CD4-positive, alpha-beta T cell treated with Interleukin-2 at 100 ng/mL for 4 hours (primary cell): Measurements from ENCODE around the gene FOXL2NB.

ENCODE experiments used
- DNase-seq: peaks from one replicate; pipeline ENCODE4 v3.0.0-alpha.2; 2020; ENCODE audit warnings: low spot score

FOXL2NB gene

DNA sequence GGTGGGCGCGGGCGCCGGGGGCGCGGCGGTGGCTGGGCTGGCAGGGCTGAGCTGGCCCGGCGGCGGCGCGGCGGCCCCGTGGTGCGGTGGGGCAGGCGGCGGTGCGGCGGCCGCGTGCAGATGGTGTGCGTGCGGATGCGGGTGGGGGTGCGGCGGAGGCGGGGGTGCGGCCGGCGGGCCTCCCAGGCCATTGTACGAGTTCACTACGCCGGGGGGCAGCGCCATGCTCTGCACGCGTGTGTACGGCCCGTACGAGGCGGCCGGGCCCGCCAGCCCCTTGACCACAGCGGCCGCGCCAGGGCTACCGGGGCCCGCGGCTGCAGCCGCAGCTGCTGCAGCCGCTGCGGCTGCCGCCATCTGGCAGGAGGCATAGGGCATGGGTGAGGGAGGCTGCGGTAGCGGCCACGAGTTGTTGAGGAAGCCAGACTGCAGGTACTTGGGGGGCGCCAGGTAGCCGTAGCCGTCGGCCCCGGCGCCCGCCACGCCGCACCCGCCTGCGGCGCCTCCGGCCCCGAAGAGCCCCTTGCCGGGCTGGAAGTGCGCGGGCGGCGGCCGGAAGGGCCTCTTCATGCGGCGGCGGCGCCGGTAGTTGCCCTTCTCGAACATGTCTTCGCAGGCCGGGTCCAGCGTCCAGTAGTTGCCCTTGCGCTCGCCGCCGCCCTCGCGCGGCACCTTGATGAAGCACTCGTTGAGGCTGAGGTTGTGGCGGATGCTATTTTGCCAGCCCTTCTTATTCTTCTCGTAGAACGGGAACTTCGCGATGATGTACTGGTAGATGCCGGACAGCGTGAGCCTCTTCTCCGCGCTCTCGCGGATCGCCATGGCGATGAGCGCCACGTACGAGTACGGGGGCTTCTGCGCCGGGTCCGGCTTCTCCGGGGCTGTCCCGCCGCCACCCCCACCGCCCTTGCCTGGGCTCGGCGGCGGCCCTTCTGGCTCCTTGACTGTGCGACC is 1.0 kb upstream of the FOXL2NB start:
- DNase-seq = no peak

DNA sequence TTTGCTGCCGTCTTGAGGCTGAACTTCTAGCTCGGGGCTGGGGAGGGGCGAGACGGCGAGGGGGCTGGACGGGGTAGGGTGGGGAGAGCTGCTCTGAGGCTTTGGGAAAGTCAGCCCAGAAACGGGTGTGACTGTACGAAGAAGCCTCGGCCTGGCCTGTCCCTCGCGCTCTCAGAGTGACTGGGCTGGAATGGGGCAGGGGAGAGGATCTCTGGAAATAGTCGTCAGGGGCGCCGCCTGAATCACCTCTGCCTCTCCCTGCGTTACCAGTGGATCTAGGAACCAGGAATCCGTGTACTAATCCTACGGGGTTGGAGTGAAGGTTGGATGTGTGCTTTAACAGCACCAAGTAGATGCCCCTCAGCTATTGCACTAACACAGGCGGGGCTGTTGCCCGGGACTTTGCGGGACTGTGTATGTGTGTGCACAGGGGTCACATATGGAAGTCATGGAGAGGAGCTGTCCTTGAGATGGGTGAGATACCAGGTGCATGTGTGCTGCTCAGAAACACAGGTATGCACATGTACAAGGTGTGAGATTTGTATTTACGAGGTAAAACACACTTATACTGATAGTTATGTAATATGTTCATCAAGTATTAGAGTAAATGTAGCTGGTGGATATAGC is 591 bp downstream of the FOXL2NB start:
- no peak for DNase-seq

DNA sequence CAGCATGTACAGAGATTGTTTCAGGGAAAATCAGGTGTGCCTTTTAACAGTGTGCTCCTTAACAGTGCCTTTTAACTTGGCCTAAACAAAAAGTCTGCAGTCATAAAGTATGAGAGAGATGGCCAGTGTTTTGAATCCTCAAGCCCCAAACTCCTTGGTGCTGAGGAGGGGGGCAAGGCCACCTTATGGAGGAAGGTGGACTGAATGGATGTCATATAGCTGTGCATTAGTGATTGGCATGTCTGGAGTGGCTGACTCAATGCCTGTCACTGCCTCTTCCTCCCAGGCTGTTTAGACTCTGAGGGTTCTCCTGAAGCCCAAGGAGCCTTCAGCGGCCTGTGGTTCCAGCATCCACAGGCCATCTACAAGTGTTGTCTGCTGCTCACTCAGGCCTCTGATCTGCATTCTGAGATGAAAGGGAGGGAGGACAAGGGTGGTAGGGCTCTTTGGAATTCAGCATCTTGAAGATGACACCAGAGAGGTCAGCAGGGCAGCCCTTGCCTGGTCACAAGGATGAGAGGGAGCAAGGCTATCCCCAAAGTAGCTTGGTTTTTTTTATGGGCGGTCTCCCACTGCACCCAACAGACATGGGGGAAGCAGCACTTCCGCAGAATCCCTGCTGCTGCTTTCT is 1.5 kb downstream of the FOXL2NB start:
- DNase-seq = no peak

DNA sequence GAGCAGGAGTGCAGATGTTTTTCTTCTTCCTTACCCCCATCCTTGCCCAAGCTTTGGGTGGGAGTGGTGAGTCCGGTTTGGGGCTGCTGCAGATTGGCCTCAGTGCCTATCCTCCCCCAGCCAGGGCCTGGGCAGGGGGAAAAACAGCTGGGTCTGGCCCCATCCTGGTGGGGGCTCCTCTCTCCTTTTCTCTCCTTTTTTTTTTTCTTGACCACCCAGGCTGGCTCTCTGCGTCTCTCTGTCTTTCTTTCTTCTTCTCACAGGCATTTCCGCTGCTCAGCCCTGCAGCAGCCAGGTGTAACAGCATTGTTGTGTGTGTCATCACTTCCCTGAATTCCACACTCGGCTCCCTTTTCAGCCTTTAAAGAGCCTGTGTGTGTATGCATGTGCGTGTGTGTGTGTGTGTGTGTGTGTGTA is 2.0 kb downstream of the FOXL2NB start:
- DNase-seq = no peak

DNA sequence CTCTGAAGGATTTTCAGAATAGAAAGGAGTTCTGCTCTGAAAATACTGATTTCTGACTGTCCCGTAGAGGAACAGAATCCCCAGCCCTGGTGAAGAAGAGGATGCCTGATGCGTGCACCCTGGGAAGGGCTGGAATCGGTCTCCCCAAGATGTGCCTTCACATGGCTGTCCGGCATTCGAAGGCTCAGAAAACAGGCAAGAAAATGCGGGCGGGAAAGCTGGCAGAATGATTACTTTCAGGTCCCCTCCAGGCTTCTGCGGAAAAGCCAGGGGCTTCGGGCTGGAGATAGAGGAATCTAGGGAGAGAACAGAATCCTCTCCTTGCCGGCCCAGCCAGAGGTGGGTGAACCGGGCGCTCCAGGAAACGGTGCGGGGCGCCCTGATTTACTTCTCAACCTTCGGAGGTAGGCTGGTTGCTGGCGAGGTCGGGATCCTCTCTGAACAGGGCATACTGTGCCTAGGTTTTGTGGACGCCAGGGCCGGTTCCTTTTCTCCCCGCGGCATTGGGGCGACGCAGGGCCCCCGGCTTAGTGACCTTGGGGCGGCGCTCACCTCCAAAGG is 2.5 kb downstream of the FOXL2NB start:
- no peak for DNase-seq

DNA sequence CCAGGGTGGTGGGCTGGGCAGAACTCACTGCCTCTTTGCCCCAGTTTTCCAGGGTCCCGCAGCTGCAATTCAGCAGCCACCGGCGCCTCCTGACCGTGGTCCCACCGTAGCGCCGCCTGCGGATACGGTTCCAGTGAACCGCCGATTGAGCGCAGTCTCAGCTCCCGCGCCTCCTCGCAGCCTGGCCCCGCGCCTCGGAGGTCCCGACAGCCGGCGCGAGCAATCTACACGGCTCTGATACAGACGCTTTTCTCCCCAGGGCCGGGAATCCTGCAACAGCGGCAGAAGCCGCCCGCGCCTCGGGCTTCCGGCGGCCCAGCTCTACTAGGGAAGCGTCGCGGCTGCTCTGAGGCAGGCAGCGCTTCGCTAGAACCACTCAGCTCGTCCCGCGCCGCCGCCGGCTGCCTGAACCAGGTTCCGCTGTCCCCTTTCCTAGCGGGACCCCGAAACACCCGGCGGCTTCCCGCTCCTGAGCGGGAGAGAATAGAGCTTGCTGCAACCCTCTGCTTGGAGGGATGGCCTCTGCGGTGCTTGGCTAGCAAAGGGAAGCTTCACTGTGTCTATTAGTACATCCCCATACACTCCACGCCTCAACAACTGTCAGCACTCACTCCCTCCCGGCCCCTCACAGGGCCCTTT is 3.1 kb downstream of the FOXL2NB start:
- DNase-seq = no peak

DNA sequence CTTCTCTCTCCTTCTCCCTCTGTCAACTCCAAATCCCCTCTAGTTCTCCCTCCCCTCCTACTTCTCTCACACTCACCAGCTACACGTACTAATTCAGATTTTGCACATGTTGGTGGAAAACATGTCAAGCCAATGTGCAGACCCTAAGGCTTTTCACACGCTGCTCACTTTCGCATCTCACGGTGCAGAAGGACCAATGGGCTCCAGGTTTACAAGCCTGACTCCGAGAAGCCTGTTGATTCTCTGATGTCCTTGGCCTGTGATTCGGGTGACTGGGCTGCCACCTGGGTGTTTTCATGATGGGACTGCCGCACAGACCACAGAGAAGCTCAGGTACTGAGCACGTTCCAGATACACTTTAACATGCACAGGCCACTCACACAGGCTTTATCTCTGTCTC is 3.7 kb downstream of the FOXL2NB start:
- no peak for DNase-seq

DNA sequence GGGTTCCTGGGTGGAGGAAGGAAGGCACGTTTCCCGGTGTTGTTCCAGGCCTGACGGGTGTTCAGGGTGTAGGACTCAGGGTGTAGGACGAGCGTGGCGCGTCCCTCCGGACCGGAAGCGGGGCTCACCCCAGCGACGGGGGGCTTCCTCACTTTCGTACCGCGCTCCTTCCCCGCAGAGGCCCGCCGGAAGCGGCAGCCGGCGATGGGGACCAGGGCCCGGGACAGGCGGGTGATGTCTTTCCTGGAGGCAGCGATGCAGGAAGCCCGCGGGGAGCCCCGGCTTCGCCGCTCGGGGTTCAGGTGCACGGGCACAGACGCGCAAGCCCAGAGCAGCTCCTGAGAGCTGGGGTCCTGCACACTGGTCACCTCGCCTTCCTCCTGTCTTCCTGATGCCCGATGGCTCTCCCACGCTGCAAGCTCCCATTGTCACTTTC is 13.4 kb downstream of the FOXL2NB start:
- DNase-seq = no peak

DNA sequence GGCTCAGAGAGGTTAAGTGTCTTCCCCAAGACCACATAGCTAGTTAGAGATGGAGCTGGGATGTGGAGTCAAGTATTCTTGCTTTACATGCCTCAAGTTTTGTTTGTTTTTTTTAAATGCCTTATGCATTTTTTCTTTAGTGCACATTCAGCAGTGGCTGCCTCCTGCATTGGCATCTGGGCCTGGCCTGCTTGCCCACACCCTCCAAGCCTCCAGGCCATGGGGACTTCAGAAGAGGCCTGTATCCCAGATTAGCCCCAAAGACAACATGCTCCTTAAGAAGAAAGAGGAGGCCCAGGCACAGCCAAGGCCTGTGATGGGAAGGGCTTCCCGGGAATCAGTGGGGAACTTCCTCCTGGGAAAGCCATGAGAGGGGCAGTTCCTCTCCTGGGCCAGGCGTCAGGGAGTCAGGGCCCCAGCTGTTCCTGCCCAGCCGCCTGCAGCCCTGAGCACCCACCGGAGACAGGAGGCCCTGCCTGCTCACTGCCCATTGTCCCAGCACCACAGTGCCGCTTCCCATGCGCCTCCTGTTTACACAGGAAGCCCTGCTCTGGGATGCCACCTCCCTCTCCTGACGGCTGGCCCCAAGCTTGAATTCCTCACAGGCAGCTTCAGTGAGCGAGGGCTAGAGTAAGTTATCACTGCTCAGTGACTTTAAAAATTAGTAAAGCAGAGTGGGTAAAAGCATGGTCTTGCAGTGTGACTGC is 16.0 kb downstream of the FOXL2NB start:
- no peak for DNase-seq

DNA sequence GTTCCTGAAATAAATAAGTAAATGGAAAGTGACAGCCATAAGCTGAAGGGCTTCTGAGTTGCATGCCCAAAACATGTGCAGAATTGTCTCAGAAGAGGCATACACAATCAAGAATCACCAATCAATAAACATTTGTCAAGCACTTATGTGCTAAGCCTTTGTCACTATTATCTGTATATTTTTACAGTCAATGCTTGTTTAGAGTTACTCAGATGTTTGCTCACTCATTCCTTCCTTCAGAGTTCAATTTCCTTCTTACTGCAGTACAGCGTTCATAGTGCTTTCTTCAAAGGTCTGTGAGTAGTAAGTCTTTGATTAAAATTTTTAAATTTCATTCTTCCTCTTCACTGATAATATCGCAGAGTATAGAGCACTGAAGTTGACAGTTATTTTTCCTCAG is 17.2 kb downstream of the FOXL2NB start:
- DNase-seq = no peak

DNA sequence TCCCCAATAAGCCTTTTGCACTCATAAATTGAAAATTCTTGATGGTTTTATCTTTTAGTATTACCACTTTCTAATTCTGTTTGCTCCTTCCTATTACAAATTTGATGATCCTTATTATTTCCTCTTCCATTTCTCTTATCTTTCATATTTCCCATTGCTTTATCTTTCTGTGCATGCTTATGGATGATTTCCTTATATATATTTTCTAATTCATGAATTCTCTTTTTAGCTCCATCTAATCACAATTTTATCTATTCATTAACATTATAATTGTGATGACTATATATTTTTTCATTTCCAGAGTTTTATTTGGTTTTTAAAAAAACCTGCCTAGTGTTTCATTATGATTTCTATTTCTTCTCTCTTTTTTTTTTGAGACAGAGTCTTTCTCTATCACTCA is 17.9 kb downstream of the FOXL2NB start:
- DNase-seq = no peak

DNA sequence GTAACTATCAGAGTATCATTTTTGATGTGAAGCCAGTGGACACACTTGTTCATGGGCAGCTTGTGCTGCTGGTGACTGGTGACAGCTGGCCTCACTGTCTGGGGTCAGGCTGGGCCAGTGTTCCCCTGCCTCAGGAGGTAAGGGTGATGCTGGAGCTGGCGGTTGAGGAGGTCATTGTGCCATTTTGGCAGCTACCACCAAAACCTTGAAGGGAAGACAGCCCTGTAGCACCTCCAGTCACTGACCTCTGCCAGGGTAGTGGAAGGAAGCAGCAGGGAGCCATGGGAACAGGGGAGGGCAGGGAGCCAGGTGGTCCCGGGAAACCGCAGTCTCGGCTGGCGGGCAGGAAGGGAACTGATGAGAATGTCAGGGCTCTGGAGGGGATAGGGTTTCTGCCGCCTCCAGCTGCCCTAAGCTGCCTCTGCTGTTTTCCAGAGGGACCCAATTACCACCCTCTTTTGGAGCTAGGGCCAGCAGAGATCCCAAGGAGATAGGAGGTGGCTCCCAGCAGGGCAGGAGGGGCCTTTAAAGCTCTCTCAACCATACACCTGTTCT is 24.8 kb downstream of the FOXL2NB start:
- no peak for DNase-seq

DNA sequence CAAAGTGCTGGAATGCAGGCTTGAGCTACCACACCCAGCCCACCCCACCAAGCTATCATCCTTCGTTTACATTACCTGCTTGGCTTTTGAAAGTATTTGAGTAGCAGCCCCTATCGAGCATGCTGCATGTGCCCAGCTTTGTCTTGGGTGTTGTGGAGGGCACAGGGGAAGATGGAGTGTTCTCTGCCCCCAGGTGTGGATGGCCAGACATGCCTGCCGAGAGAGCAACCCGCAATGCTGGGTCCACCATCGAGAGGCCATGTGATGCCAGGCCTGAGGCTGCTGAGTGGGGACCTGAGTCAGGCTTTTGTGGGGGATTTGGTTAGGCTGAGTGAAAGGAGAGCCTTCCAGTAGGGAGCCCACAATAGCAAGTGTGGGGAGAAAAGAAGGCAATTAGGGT is 25.9 kb downstream of the FOXL2NB start:
- DNase-seq = no peak

DNA sequence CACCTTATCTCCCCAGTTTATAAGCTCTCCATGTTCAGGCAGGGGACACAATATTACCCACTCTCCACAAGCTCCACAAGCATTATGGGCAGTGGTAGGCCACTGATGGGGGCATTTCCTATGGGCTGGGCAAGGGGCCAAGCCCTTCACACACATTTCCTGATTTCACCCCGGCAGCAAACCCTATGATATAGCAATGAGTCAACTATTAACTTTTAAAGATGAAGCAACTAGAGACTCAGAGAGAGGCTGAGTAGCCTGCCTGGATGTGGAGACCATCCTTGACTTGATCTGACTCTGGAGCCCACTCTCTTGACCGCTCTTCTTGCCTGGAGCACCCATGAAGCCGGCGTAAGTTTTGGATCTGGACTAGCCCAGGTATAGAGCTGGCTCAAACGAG is 27.4 kb downstream of the FOXL2NB start:
- DNase-seq = no peak

DNA sequence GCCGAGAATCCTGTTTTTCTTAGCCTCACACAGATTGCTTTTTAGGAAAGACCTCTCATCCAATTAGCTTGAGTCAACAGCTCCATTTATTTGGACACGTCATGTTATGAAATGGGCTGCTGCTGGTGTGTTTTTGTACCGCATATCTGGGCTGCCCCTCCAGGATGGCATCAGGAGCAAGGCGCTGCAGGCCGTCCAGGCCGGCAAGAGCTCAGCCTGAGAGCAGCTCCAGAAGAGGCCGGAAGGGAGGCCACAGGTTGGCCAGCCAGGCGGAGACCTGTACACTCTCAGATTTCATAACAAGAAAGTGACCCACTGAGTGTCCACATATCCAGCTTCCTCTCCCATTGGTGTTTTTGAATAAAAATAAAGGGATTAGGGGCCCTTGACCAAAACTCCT is 28.3 kb downstream of the FOXL2NB start:
- DNase-seq = no peak

DNA sequence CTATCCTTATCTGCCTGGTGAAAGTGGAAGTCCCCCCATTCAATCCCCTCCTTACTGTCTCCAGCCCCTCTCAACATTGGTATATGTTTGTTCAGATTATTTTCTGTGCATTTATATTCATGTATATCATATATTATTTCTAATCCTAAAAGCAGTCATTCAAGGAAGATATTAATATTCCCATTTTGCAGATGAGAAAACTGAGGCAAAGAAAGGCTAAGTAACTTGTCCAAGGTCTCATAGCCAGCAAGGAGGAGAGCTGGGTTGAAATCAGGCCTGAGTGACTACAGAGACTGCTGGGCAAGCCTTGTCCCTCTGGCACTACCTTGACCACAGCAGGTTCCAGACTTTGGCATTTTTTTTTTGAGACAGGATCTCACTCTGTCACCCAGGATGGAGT is 29.0 kb downstream of the FOXL2NB start:
- DNase-seq = no peak

DNA sequence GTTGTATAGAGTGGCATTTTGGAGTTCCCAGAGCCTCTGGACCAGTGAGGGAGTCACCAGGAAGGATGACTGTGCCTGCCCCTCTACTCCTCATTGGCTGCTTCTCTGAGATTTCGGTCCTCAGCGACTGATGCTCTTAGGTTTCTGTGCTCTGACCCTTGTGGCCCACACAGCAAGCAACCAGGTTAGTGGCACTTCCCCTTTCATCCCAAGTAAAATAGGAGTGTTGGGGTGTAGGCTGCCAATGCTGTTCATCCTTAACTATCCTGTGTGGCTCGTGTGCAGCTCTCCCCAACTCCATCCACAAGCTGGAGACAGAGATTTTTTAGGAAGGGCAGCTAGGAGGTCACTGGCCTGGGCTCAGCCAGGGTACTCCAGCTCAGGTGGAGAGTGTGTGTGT is 37.8 kb downstream of the FOXL2NB start:
- DNase-seq = no peak

DNA sequence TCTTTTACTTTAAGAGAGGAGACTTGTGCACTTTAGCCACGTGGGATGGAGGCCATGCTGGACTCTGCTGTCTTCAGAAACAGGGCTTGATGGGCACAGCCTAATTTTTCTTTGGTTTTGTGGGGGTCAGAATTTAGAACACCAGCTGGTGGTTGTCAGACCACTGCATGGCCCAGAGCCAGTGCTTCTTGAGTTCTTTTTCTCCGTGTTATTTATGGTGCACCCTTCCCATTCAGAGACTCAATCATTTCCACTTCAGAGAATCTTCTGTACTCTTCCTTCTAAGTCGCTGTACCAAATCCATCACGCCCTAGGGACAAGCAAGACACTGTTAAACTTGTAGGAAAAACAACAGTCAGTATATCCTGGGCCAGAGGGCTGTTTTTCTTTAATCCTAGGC is 38.9 kb downstream of the FOXL2NB start:
- no peak for DNase-seq

DNA sequence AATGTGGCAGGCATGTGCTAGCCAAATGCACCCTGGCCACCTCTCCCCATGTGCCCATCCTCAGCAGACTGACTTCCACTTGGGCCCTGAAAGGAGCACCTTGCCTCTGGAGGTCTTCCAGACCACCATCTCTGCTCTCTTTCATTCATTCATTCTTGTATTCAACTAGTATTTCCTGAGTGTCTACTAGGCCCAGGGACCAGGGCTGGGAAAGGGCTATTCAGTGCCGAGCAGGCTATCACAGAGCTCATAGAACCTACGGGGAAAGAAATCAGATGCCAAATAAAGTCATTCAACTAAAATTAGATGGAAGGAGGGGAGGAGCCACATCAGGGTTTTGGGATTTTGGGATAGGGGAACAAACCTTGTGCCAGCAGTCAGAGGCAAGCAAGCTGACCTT is 40.2 kb downstream of the FOXL2NB start:
- no peak for DNase-seq

DNA sequence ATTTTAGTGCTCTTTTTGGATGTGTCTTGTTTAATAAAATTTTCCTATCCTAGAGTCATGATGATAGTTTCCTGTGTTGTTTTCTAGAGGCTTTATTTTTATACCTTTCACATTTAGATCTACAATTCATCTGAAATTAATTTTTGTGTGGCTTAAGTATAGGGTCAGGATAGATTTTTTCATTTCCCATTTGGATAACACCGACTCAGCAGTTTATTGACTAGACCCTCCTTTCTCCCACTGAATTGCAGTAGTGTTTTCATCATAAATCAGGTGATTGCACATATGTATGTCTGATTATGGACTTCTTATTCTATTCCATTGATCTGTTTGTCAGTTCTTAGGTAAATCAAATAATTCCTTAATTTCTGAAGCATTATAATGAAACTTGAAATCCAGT is 48.7 kb downstream of the FOXL2NB start:
- no peak for DNase-seq
